ENCODE measurements around the gene ING1. TPM values are rescaled to one million over a fixed set of nuclear protein-coding genes. Genes with fewer than 3 reads are reported as not detected.

The ING1 gene
- 10 to 100 TPM in 1 of 2 donors, 1 to 10 TPM in 1; 7.2 to 13.3 TPM for total RNA-seq

GRCh38 chr13:110713642-110713952 lies at the start of gene ING1:
Gene ING1, plus strand, starts transcription at chr13:110713700. Its CDS starts 450 bp downstream, at chr13:110714150.

DNA sequence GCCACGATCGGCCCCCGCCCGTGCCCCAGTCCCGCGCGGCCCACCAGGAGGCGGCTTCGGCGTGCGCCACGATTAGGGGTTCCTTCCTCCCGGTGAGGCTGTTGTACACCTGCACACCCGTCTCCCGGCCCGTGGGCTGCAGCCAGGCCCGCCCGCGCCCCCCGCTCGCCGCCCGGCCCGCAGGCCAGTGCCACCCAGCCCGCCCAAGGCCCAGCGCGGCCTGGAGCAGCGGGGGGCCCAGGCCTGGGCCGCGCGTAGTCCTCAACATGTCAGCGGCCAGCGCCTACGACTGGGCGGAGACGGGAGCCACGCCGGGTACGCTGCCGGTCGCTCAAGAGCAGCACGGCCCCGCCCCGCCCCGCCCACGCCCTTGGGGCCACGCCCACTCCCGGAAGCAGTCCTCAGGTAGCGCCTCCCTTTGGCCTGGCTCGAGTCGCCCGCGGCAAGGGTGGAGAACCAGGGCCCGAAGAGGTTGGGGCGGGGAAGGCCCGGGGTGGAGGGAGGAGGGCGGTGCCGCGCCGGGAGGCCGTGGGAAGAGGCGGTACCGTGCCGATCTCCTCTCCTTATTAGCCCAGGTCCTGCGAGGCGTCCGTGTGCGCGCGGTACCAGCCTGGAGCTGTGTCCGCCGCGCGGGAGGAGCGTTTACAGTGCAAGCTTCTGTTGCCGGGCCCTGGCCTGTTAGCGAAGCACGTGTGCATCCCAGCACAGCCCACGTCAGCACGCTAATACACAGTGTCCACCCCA lies 7.5 kb upstream of the ING1 start, which contains the start of gene CARS2:
CARS2 (minus strand) TSS at position 291 of the 744 bp plus-strand sequence; CDS start at position 268, 23 bp downstream.

Other genes with a start within 250 kb of the ING1 start
- 10 to 100 TPM; 30.6 to 63.9 TPM for gene RAB20, start 152.0 kb upstream of the ING1 start, total RNA-seq
- gene NAXD, start 98.2 kb upstream of the ING1 start, total RNA-seq = 10 to 100 TPM; 15.5 to 16.7 TPM
- 100 to 1,000 TPM; 115 to 122 TPM for gene CARS2, start 7.6 kb upstream of the ING1 start, total RNA-seq
- gene ANKRD10, start 201.4 kb downstream of the ING1 start, total RNA-seq = 10 to 100 TPM; 71.9 to 96.9 TPM